NCI-H2107 (cell line): ENCODE data around the gene KIFC3.

Experiments
- DNase-seq: peaks from one replicate; lab custom pipeline; 2025; lab: John Stamatoyannopoulos, UW

Gene KIFC3

GRCh38 chr16:57764341-57765159 is 37.7 kb downstream of the KIFC3 start:
- no peak for DNase-seq

- no peak for DNase-seq
Measured at GRCh38 chr16:57764006-57764340, 38.3 kb downstream of the KIFC3 start.

- no peak for DNase-seq
Measured at GRCh38 chr16:57763285-57764005, 38.8 kb downstream of the KIFC3 start.

- DNase-seq, result no peak
Measured at GRCh38 chr16:57762365-57763040, 39.8 kb downstream of the KIFC3 start.

- no peak for DNase-seq
Measured at GRCh38 chr16:57761957-57762356, 40.3 kb downstream of the KIFC3 start.

GRCh38 chr16:57761301-57761700 is 41.0 kb downstream of the KIFC3 start:
- no peak for DNase-seq

- DNase-seq, result no peak
Measured at GRCh38 chr16:57760357-57761160, 41.7 kb downstream of the KIFC3 start.

GRCh38 chr16:57759541-57760356 is 42.5 kb downstream of the KIFC3 start:
- DNase-seq, result no peak

GRCh38 chr16:57759131-57759530 is 43.2 kb downstream of the KIFC3 start:
- no peak for DNase-seq

GRCh38 chr16:57758331-57759117 is 43.8 kb downstream of the KIFC3 start:
- no peak for DNase-seq

- DNase-seq, result no peak
Measured at GRCh38 chr16:57757883-57758282, 44.4 kb downstream of the KIFC3 start.

GRCh38 chr16:57757326-57757786 is 44.9 kb downstream of the KIFC3 start:
- DNase-seq, result peak; percentile 53

GRCh38 chr16:57756424-57757325 is 45.6 kb downstream of the KIFC3 start:
- DNase-seq, result no peak

- no peak for DNase-seq
Measured at GRCh38 chr16:57755726-57756423, 46.4 kb downstream of the KIFC3 start.

- DNase-seq, result no peak
Measured at GRCh38 chr16:57755061-57755684, 47.1 kb downstream of the KIFC3 start.

GRCh38 chr16:57754354-57755060 is 47.8 kb downstream of the KIFC3 start:
- DNase-seq, result no peak
